Measurements from ENCODE around the gene ELAVL2.

The ELAVL2 gene

GRCh38 chr9:23777328-23777727 lies 48.7 kb downstream of the ELAVL2 start:
- no peak overlapping the region for H2AFZ ChIP-seq (ENCODE audit: low read length)
- no peaks in the 10 kb centered on the region for H3F3A ChIP-seq (ENCODE audit: insufficient read depth, low read length)
- H3K4me2 ChIP-seq (ENCODE audit: low read length), result no peak overlapping the region
- no peak overlapping the region for H3K9ac ChIP-seq (ENCODE audit: low read length)
- H3K27ac ChIP-seq (ENCODE audit: low read depth, low read length, poor library complexity, severe bottlenecking), result no peak overlapping the region
- TF ChIP-seq EZH2 (IDR thresholded peaks at IDR 0.05; ENCODE audit: borderline replicate concordance, low read length) (no peak), CTCF (IDR thresholded peaks at IDR 0.05; ENCODE audit: low read length) (no peak)
- no peak overlapping the region for H3K4me3 ChIP-seq (ENCODE audit: low read depth, low read length, poor library complexity, severe bottlenecking)
- H3K4me1 ChIP-seq (ENCODE audit: insufficient read depth, low read length, severe bottlenecking), result no peaks in the 10 kb centered on the region
- no peaks in the 10 kb centered on the region for H3K9me3 ChIP-seq (ENCODE audit: low read length)
- no peaks in the 10 kb centered on the region for H3K27me3 ChIP-seq (ENCODE audit: insufficient read depth, low read length)
- no peaks in the 10 kb centered on the region for H3K79me2 ChIP-seq (ENCODE audit: insufficient read depth, low read length)
- no peaks in the 10 kb centered on the region for H4K20me1 ChIP-seq (ENCODE audit: insufficient read depth, low read length)
- H3K9me2 ChIP-seq (ENCODE audit: low read depth, low read length), result no peaks in the 10 kb centered on the region
- H3K36me3 ChIP-seq (ENCODE audit: insufficient read depth, low read length), result no peaks in the 10 kb centered on the region

GRCh38 chr9:23775549-23775948 lies 50.5 kb downstream of the ELAVL2 start:
- H3K4me1 ChIP-seq (ENCODE audit: insufficient read depth, low read length, severe bottlenecking), result no peaks in the 10 kb centered on the region

GRCh38 chr9:23774266-23774665 lies 51.8 kb downstream of the ELAVL2 start:
- H3K79me2 ChIP-seq (ENCODE audit: insufficient read depth, low read length), result no peaks in the 10 kb centered on the region
- no peak overlapping the region for H3K4me2 ChIP-seq (ENCODE audit: low read length)
- no peaks in the 10 kb centered on the region for H3K36me3 ChIP-seq (ENCODE audit: insufficient read depth, low read length)
- H3K4me1 ChIP-seq (ENCODE audit: insufficient read depth, low read length, severe bottlenecking), result no peaks in the 10 kb centered on the region
- no peaks in the 10 kb centered on the region for H3F3A ChIP-seq (ENCODE audit: insufficient read depth, low read length)
- H4K20me1 ChIP-seq (ENCODE audit: insufficient read depth, low read length), result no peaks in the 10 kb centered on the region
- TF ChIP-seq EZH2 (IDR thresholded peaks at IDR 0.05; ENCODE audit: borderline replicate concordance, low read length) (no peak), CTCF (IDR thresholded peaks at IDR 0.05; ENCODE audit: low read length) (no peak)
- no peaks in the 10 kb centered on the region for H3K9me2 ChIP-seq (ENCODE audit: low read depth, low read length)
- no peaks in the 10 kb centered on the region for H3K27me3 ChIP-seq (ENCODE audit: insufficient read depth, low read length)
- H3K9ac ChIP-seq (ENCODE audit: low read length), result no peak overlapping the region
- no peaks in the 10 kb centered on the region for H3K9me3 ChIP-seq (ENCODE audit: low read length)
- no peak overlapping the region for H3K4me3 ChIP-seq (ENCODE audit: low read depth, low read length, poor library complexity, severe bottlenecking)
- no peak overlapping the region for H2AFZ ChIP-seq (ENCODE audit: low read length)
- no peak overlapping the region for H3K27ac ChIP-seq (ENCODE audit: low read depth, low read length, poor library complexity, severe bottlenecking)

More at GRCh38 chr9:23775549-23775948, 50.5 kb downstream of the ELAVL2 start:
- H3K27ac ChIP-seq (ENCODE audit: low read depth, low read length, poor library complexity, severe bottlenecking), result no peak overlapping the region
- no peaks in the 10 kb centered on the region for H3F3A ChIP-seq (ENCODE audit: insufficient read depth, low read length)
- H2AFZ ChIP-seq (ENCODE audit: low read length), result no peak overlapping the region
- no peak overlapping the region for H3K4me3 ChIP-seq (ENCODE audit: low read depth, low read length, poor library complexity, severe bottlenecking)
- H3K79me2 ChIP-seq (ENCODE audit: insufficient read depth, low read length), result no peaks in the 10 kb centered on the region
- no peak overlapping the region for H3K4me2 ChIP-seq (ENCODE audit: low read length)
- no peaks in the 10 kb centered on the region for H3K27me3 ChIP-seq (ENCODE audit: insufficient read depth, low read length)
- TF ChIP-seq EZH2 (IDR thresholded peaks at IDR 0.05; ENCODE audit: borderline replicate concordance, low read length) (no peak), CTCF (IDR thresholded peaks at IDR 0.05; ENCODE audit: low read length) (no peak)
- H3K36me3 ChIP-seq (ENCODE audit: insufficient read depth, low read length), result no peaks in the 10 kb centered on the region
- no peaks in the 10 kb centered on the region for H3K9me2 ChIP-seq (ENCODE audit: low read depth, low read length)
- no peaks in the 10 kb centered on the region for H3K9me3 ChIP-seq (ENCODE audit: low read length)
- H3K9ac ChIP-seq (ENCODE audit: low read length), result no peak overlapping the region
- H4K20me1 ChIP-seq (ENCODE audit: insufficient read depth, low read length), result no peaks in the 10 kb centered on the region
